ENCODE measurements around the gene MEAF6. TPM values are rescaled to one million over a fixed set of nuclear protein-coding genes. Genes with fewer than 3 reads are reported as not detected.
A peak's percentile ranks its signal among the peaks of the same experiment; 100 is the strongest.

The MEAF6 gene
- total and polyA plus RNA-seq, 2 of the 4 experiments (the other 2 are of a cell fraction), result 36.2 to 40.7 TPM

GRCh38 chr1:37474046-37474696 lies 40.4 kb downstream of the MEAF6 start, which contains the start of gene ZC3H12A:
Gene ZC3H12A (plus strand): TSS chr1:37474580. CDS start chr1:37475497, 917 bp downstream.
- Histone ChIP-seq H3K4me3 (ENCODE audit: insufficient read depth, low read depth, low read length) (peak within 1 kb of the TSS; percentile 95), H3K9ac (ENCODE audit: low read depth, low read length) (peak within 1 kb of the TSS; percentile 96), H3K27ac (ENCODE audit: insufficient read depth, low read length) (peak within 1 kb of the TSS; percentile 91), H2AK9ac (replicated peaks; ENCODE audit: low read depth, low read length, poor library complexity) (peak within 1 kb of the TSS; percentile 97), H3K14ac (replicated peaks; ENCODE audit: low read depth, low read length) (peak within 1 kb of the TSS; percentile 97), H3K79me1 (ENCODE audit: low read depth in 1 of 2, low read length in 2 of 2) (peaks cover 12 to 65% of the 10 kb centered on the region in 2 experiments; a peak in 3 of 4 replicates), H2AFZ (replicated peaks; ENCODE audit: low read length, poor library complexity) (peak within 1 kb of the TSS; percentile 99), H2BK15ac (ENCODE audit: low read depth, low read length) (peak within 1 kb of the TSS; percentile 90; the same call in 2 of the 3 replicates), H4K20me1 (ENCODE audit: insufficient read depth, low read length) (peaks cover 15% of the 10 kb centered on the region), H2BK120ac (ENCODE audit: low read depth, low read length) (peak within 1 kb of the TSS; percentile 93), H2BK5ac (ENCODE audit: low read depth, low read length, poor library complexity, severe bottlenecking) (peak within 1 kb of the TSS; percentile 97), H3K18ac (ENCODE audit: low read depth, low read length) (peak within 1 kb of the TSS; percentile 93), H3K36me3 (ENCODE audit: control insufficient read depth, insufficient read depth, low read length) (peaks cover 19% of the 10 kb centered on the region), H2BK20ac (ENCODE audit: low read depth, low read length) (0 out of 2 replicates have a peak within 1 kb of the TSS, but pooled peaks have one; percentile 16), H4K8ac (ENCODE audit: low read depth in 2 of 2, low read length in 2 of 2) (peak within 1 kb of the TSS; percentile 90 to 95), H4K5ac (ENCODE audit: low read depth, low read length) (peak within 1 kb of the TSS; percentile 89), H3K27me3 (ENCODE audit: control insufficient read depth, insufficient read depth, low read length) (no peaks in the 10 kb centered on the region), H3K23ac (ENCODE audit: low read depth, low read length) (peak within 1 kb of the TSS; percentile 98), H4K91ac (ENCODE audit: insufficient read depth, low read depth, low read length) (peak within 1 kb of the TSS; percentile 94), H3K9me1 (ENCODE audit: insufficient read depth, low read length) (peaks cover 30% of the 10 kb centered on the region), H3K56ac (ENCODE audit: extremely low read depth, insufficient read depth, low read length) (peak within 1 kb of the TSS; percentile 66), H3K4ac (ENCODE audit: low read depth, low read length) (peak within 1 kb of the TSS; percentile 97), H3K9me3 (ENCODE audit: control insufficient read depth, insufficient read depth, low read length) (no peaks in the 10 kb centered on the region), H3K4me2 (ENCODE audit: low read depth, low read length) (peak within 1 kb of the TSS; percentile 99), H2AK5ac (ENCODE audit: low read depth, low read length) (peak within 1 kb of the TSS; percentile 100), H3K4me1 (ENCODE audit: control insufficient read depth, insufficient read depth, low read length) (peaks cover 53% of the 10 kb centered on the region)
- POLR2A ChIA-PET (ENCODE audit: unreplicated experiment), result interaction anchor here (0.6 kb wide), 1 partner anchor 12 kb away, joined by 10 read pairs; no protein-coding TSS in a partner anchor
- dilution Hi-C loops (cut with HindIII; ENCODE audit: low sequenced_read_pairs, unreplicated experiment) (no loop called here), in situ Hi-C loops (cut with MboI; ENCODE audit: low sequenced_read_pairs) (no loop called here), intact Hi-C loops (cut with micrococcal nuclease) (loop anchor here (5.0 kb wide), 1 partner anchor 208 kb away; no protein-coding TSS in a partner anchor)
- DNase-seq (peak; percentile 86), ATAC-seq (ENCODE audit: low read depth) (peak; percentile 73)
- BruUV-seq (replicated peaks), result no TSS peak
- CTCF ChIA-PET, result interaction anchor here (0.6 to 2.3 kb wide), 3 partner anchors 13 to 208 kb away, joined by 3 to 15 read pairs (median 9); no protein-coding TSS in a partner anchor
- 2% methylated on average over 25 of the region's 78 CpGs; no CpG with 5 or more reads in 1 of the 2 experiments for WGBS, 2 experiments (ENCODE audit: extremely low coverage in 2 of 2, insufficient read length in 1 of 2)
- no peak for TF ChIP-seq RAD21 (IDR thresholded peaks at IDR 0.05; ENCODE audit: low read length)
- TF ChIP-seq ELK1 (IDR thresholded peaks at IDR 0.05; ENCODE audit: borderline replicate concordance, low read depth, low read length), result no peak
- no peak for TF ChIP-seq CTCF (conservative IDR thresholded peaks at IDR 0.05; ENCODE audit: low read depth, low read length)
- no peak for TF ChIP-seq RFX5 (IDR thresholded peaks at IDR 0.05; ENCODE audit: low read depth, low read length)
- TF ChIP-seq MAFK (IDR thresholded peaks at IDR 0.05; ENCODE audit: low read depth, low read length), result no peak
- TF ChIP-seq BHLHE40 (IDR thresholded peaks at IDR 0.05; ENCODE audit: low read depth, low read length), result no peak
- no peak for TF ChIP-seq RCOR1 (IDR thresholded peaks at IDR 0.05; ENCODE audit: insufficient replicate concordance, low read length)
- TF ChIP-seq CHD1 (IDR thresholded peaks at IDR 0.05; ENCODE audit: low read depth, low read length), result no peak
- TF ChIP-seq MAZ (IDR thresholded peaks at IDR 0.05; ENCODE audit: borderline replicate concordance, low read depth, low read length), result peak; percentile 98
- TF ChIP-seq FOS (IDR thresholded peaks at IDR 0.05; ENCODE audit: low read depth, low read length), result no peak
- TF ChIP-seq NFE2L2 (IDR thresholded peaks at IDR 0.05; ENCODE audit: low read depth, low read length), result 0 out of 2 replicates have a peak, but pooled peaks have one; percentile 14
- TF ChIP-seq CEBPB (IDR thresholded peaks at IDR 0.05; ENCODE audit: low read depth, low read length), result no peak
- TF ChIP-seq MXI1 (IDR thresholded peaks at IDR 0.05; ENCODE audit: borderline replicate concordance, low read depth, low read length), result peak; percentile 48; the same call in 1 of the 2 replicates
- TF ChIP-seq POLR2A (IDR thresholded peaks at IDR 0.05; ENCODE audit: low read depth, low read length), result peak; percentile 99
